ENCODE measurements around the gene FRAT2.

- no peak for TF ChIP-seq CTCF (IDR thresholded peaks at IDR 0.05)
- no peak for TF ChIP-seq POLR2A (IDR thresholded peaks at IDR 0.05)
Observed at GRCh38 chr10:97311111-97311626, 23.4 kb downstream of the FRAT2 start.
